CD8-positive, alpha-beta memory T cell (primary cell): Measurements from ENCODE around the gene ZNF792. TPM values are rescaled to one million over a fixed set of nuclear protein-coding genes. Genes with fewer than 3 reads are reported as not detected.

Experiments
- CTCF ChIA-PET: fragments of 350-600 bp; sonication (Branson Sonifier 250); formaldehyde crosslinking; loops from one replicate; lab custom pipeline; 2021; ENCODE audit warnings: antibody characterized with exemption; lab: Charles Lee
- POLR2A ChIA-PET: fragments of 350-600 bp; sonication (Branson Sonifier 250); formaldehyde crosslinking; loops from one replicate; lab custom pipeline; 2021; ENCODE audit warnings: antibody characterized with exemption; lab: Charles Lee
- DNase-seq, 5 donors: peaks; one replicate each; pipeline versions ENCODE4 v3.0.0 to v3.0.0-alpha.2; 2020 to 2022; ENCODE audit warnings: mixed read lengths in 1 of 5
- H3K27ac ChIP-seq: one replicate; pipeline ENCODE4 v1.7.0; 2013; ENCODE audit warnings: low read depth, mild to moderate bottlenecking, low read length, moderate library complexity
- H3K27me3 ChIP-seq: 2 replicates; pipeline ENCODE4 v1.7.0; 2013; ENCODE audit warnings: low read length, mild to moderate bottlenecking; ENCODE audit not compliant: insufficient read depth, poor library complexity, severe bottlenecking
- H3K36me3 ChIP-seq: 2 replicates; pipeline ENCODE4 v1.7.0; 2013; ENCODE audit warnings: mild to moderate bottlenecking, low read length, moderate library complexity; ENCODE audit not compliant: insufficient read depth
- H3K4me1 ChIP-seq: 2 replicates; pipeline ENCODE4 v1.7.0; 2013; ENCODE audit warnings: mild to moderate bottlenecking, low read length, moderate library complexity; ENCODE audit not compliant: insufficient read depth
- H3K4me3 ChIP-seq: 2 replicates; pipeline ENCODE4 v1.7.0; 2013; ENCODE audit warnings: mild to moderate bottlenecking, low read length
- H3K9me3 ChIP-seq: 2 replicates; pipeline ENCODE4 v1.7.0; 2013; ENCODE audit warnings: mild to moderate bottlenecking, low read length
- H3K27ac Mint-ChIP-seq, 8 donors: one replicate each; pipeline ENCODE4 v1.8.0; 2020 to 2021; ENCODE audit warnings: mixed read lengths in 8 of 8, mild to moderate bottlenecking in 6 of 8, inconsistent platforms in 3 of 8, moderate library complexity in 3 of 8
- H3K27me3 Mint-ChIP-seq, 2 donors: one replicate each; pipeline ENCODE4 v1.8.0; 2020 to 2021; ENCODE audit warnings: mixed read lengths in 2 of 2, mild to moderate bottlenecking in 1 of 2, moderate library complexity in 1 of 2
- H3K36me3 Mint-ChIP-seq, 3 donors: one replicate each; pipeline ENCODE4 v1.8.0; 2020 to 2021; ENCODE audit warnings: mixed read lengths in 3 of 3, inconsistent platforms in 1 of 3, mild to moderate bottlenecking in 1 of 3
- H3K4me1 Mint-ChIP-seq, 3 donors: one replicate each; pipeline ENCODE4 v1.8.0; 2020 to 2021; ENCODE audit warnings: mixed read lengths in 3 of 3, inconsistent platforms in 1 of 3, mild to moderate bottlenecking in 1 of 3
- H3K4me3 Mint-ChIP-seq, 7 donors: one replicate each; pipeline ENCODE4 v1.8.0; 2020 to 2021; ENCODE audit warnings: mixed read lengths in 7 of 7, mild to moderate bottlenecking in 6 of 7, moderate library complexity in 4 of 7, inconsistent platforms in 2 of 7
- H3K9me3 Mint-ChIP-seq, 5 donors: one replicate each; pipeline ENCODE4 v1.8.0; 2020 to 2022; ENCODE audit warnings: mixed read lengths in 5 of 5, mild to moderate bottlenecking in 3 of 5, moderate library complexity in 2 of 5, inconsistent platforms in 1 of 5
- polyA plus RNA-seq: library from polyadenylated mRNA; unstranded; fragments of 300-500 nt; fragmentation: Illumina TruSeq; gene quantifications from one replicate; pipeline ENCODE4 v1.2.3, GENCODE V29; 2021
- total RNA-seq, 2 experiments: library from RNA; stranded (reverse); gene quantifications; one replicate each; pipeline ENCODE4 v1.2.3, GENCODE V29; 2021

ZNF792 gene
- total and polyA plus RNA-seq, 3 experiments from 2014 or later = 7.4 to 15.4 (median 7.5) TPM

- H3K27me3 Mint-ChIP-seq = peaks cover 0 to 1% of the 10 kb centered on the region in 2 donors
- no peak overlapping the region for H3K4me3 Mint-ChIP-seq
- DNase-seq = no peak
- H3K4me1 ChIP-seq = peaks cover 19% of the 10 kb centered on the region
- H3K27ac ChIP-seq = no peak overlapping the region
- no peaks in the 10 kb centered on the region for H3K9me3 Mint-ChIP-seq
- H3K4me1 Mint-ChIP-seq = peaks cover 14 to 62% (median 19%) of the 10 kb centered on the region in 3 donors
- no peak overlapping the region for H3K27ac Mint-ChIP-seq
- H3K36me3 Mint-ChIP-seq = no peaks in the 10 kb centered on the region
- ChIA-PET CTCF (interaction anchor here (0.8 to 1.6 kb wide), 4 partner anchors 10 to 24 kb away, joined by 3 to 6 read pairs (median 3); no protein-coding TSS in a partner anchor), POLR2A (interaction anchor here (0.6 kb wide), 1 partner anchor 210 kb away, joined by 6 read pairs; no protein-coding TSS in a partner anchor)
- H3K9me3 ChIP-seq = no peaks in the 10 kb centered on the region
- no peaks in the 10 kb centered on the region for H3K36me3 ChIP-seq
- no peaks in the 10 kb centered on the region for H3K27me3 ChIP-seq
- no peak overlapping the region for H3K4me3 ChIP-seq
These were observed 25.3 kb upstream of the ZNF792 start for GRCh38 chr19:34989298-34989697.

- Histone ChIP-seq H3K27me3 (no peaks in the 10 kb centered on the region), H3K4me1 (peaks cover 18% of the 10 kb centered on the region), H3K9me3 (no peaks in the 10 kb centered on the region), H3K27ac (no peak overlapping the region), H3K36me3 (no peaks in the 10 kb centered on the region), H3K4me3 (no peak overlapping the region)
- DNase-seq = no peak
- Mint-ChIP-seq H3K9me3 (no peaks in the 10 kb centered on the region), H3K27me3 (no peaks in the 10 kb centered on the region), H3K27ac (no peak overlapping the region), H3K36me3 (no peaks in the 10 kb centered on the region), H3K4me3 (no peak overlapping the region), H3K4me1 (peaks cover 14 to 55% (median 19%) of the 10 kb centered on the region in 3 donors)
- ChIA-PET POLR2A (no interaction called here), CTCF (interaction anchor here (1.1 to 1.6 kb wide), 2 partner anchors 9 to 13 kb away, joined by 3 to 6 read pairs; no protein-coding TSS in a partner anchor)
These were observed 24.1 kb upstream of the ZNF792 start for GRCh38 chr19:34988119-34988518.

GRCh38 chr19:34985249-34986022, 21.4 kb upstream of the ZNF792 start:
- no peak overlapping the region for H3K27ac ChIP-seq
- H3K27me3 Mint-ChIP-seq = no peaks in the 10 kb centered on the region
- H3K9me3 ChIP-seq = no peaks in the 10 kb centered on the region
- no peaks in the 10 kb centered on the region for H3K9me3 Mint-ChIP-seq
- DNase-seq = peak in 2 of 5 donors; percentile 39 to 55
- peak overlapping the region in 6 of 7 donors; percentile 7 to 57 (median 48) for H3K4me3 Mint-ChIP-seq
- no peaks in the 10 kb centered on the region for H3K36me3 Mint-ChIP-seq
- ChIA-PET POLR2A (interaction anchor here (0.6 to 1.0 kb wide), 4 partner anchors 10 to 237 kb away, joined by 4 to 6 read pairs (median 6); no protein-coding TSS in a partner anchor), CTCF (interaction anchor here (0.7 to 1.5 kb wide), 7 partner anchors 12 to 472 kb away, joined by 3 to 8 read pairs (median 4); no protein-coding TSS in a partner anchor)
- H3K4me1 Mint-ChIP-seq = peaks cover 11 to 32% (median 15%) of the 10 kb centered on the region in 3 donors
- peak overlapping the region; percentile 19 for H3K4me3 ChIP-seq
- H3K27ac Mint-ChIP-seq = peak overlapping the region; percentile 3 to 78 (median 63)
- H3K27me3 ChIP-seq = no peaks in the 10 kb centered on the region
- H3K4me1 ChIP-seq = peaks cover 12% of the 10 kb centered on the region
- no peaks in the 10 kb centered on the region for H3K36me3 ChIP-seq

GRCh38 chr19:34984287-34984686, 20.3 kb upstream of the ZNF792 start:
- H3K9me3 Mint-ChIP-seq = no peaks in the 10 kb centered on the region
- H3K4me3 Mint-ChIP-seq = no peak overlapping the region
- Histone ChIP-seq H3K36me3 (no peaks in the 10 kb centered on the region), H3K9me3 (no peaks in the 10 kb centered on the region), H3K27ac (no peak overlapping the region), H3K4me1 (peaks cover 12% of the 10 kb centered on the region), H3K4me3 (no peak overlapping the region), H3K27me3 (no peaks in the 10 kb centered on the region)
- ChIA-PET CTCF (no interaction called here), POLR2A (interaction anchor here (0.6 to 0.9 kb wide), 2 partner anchors 12 to 30 kb away, joined by 3 to 8 read pairs; no protein-coding TSS in a partner anchor)
- no peaks in the 10 kb centered on the region for H3K36me3 Mint-ChIP-seq
- no peak overlapping the region for H3K27ac Mint-ChIP-seq
- no peaks in the 10 kb centered on the region for H3K27me3 Mint-ChIP-seq
- no peak for DNase-seq
- peaks cover 11 to 25% (median 11%) of the 10 kb centered on the region in 3 donors for H3K4me1 Mint-ChIP-seq

DNA sequence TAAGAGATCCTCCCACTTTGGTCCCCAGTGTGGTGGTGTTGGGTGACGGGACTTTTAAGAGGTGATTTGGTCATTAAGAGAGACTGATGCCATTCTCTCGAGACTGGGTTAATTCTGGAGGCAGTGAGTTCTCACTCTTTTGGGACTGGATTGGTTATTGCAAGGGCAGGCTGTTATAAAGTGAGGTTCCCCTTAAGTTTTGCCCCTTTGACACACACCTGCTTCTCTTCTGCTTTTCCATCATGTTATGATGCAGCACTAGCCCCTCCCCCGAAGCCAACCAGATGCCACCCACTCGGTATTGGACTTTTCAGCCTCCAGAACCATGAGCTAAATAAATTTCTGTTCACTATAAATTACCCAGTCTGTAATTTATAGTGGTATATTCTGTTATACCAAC, 19.8 kb upstream of the ZNF792 start:
- no peaks in the 10 kb centered on the region for H3K27me3 ChIP-seq
- peak overlapping the region in 1 of 8 donors; percentile 58 for H3K27ac Mint-ChIP-seq
- peaks cover 0 to 2% of the 10 kb centered on the region in 2 donors for H3K27me3 Mint-ChIP-seq
- POLR2A ChIA-PET = interaction anchor here (0.9 kb wide), 1 partner anchor 12 kb away, joined by 8 read pairs; no protein-coding TSS in a partner anchor
- H3K27ac ChIP-seq = no peak overlapping the region
- no peak overlapping the region for H3K4me3 Mint-ChIP-seq
- H3K4me1 ChIP-seq = peaks cover 12% of the 10 kb centered on the region
- no peaks in the 10 kb centered on the region for H3K9me3 Mint-ChIP-seq
- H3K9me3 ChIP-seq = no peaks in the 10 kb centered on the region
- CTCF ChIA-PET = no interaction called here
- H3K4me3 ChIP-seq = no peak overlapping the region
- no peak for DNase-seq
- H3K36me3 ChIP-seq = no peaks in the 10 kb centered on the region
- H3K4me1 Mint-ChIP-seq = peaks cover 11 to 23% (median 11%) of the 10 kb centered on the region in 3 donors
- H3K36me3 Mint-ChIP-seq = no peaks in the 10 kb centered on the region

- no peaks in the 10 kb centered on the region for H3K9me3 Mint-ChIP-seq
- Histone ChIP-seq H3K36me3 (no peaks in the 10 kb centered on the region), H3K4me1 (peaks cover 12% of the 10 kb centered on the region), H3K27ac (no peak overlapping the region), H3K4me3 (no peak overlapping the region), H3K27me3 (no peaks in the 10 kb centered on the region), H3K9me3 (no peaks in the 10 kb centered on the region)
- ChIA-PET CTCF (no interaction called here), POLR2A (interaction anchor here (1.0 kb wide), 1 partner anchor 19 kb away, joined by 6 read pairs; no protein-coding TSS in a partner anchor)
- H3K27ac Mint-ChIP-seq = no peak overlapping the region
- H3K4me3 Mint-ChIP-seq = no peak overlapping the region
- peaks cover 0 to 4% of the 10 kb centered on the region in 2 donors for H3K27me3 Mint-ChIP-seq
- H3K36me3 Mint-ChIP-seq = no peaks in the 10 kb centered on the region
- H3K4me1 Mint-ChIP-seq = peaks cover 9 to 11% (median 11%) of the 10 kb centered on the region in 3 donors
- DNase-seq = no peak
These were observed 18.2 kb upstream of the ZNF792 start for GRCh38 chr19:34982275-34982674.

GRCh38 chr19:34979819-34980640, 16.0 kb upstream of the ZNF792 start:
- H3K27ac Mint-ChIP-seq = no peak overlapping the region
- no peak for DNase-seq
- ChIA-PET POLR2A (no interaction called here), CTCF (interaction anchor here (1.1 to 2.7 kb wide), 3 partner anchors 9 to 33 kb away, joined by 3 to 9 read pairs (median 6); no protein-coding TSS in a partner anchor)
- peaks cover under 1 to 8% (median 2%) of the 10 kb centered on the region in 3 donors for H3K4me1 Mint-ChIP-seq
- Histone ChIP-seq H3K9me3 (no peaks in the 10 kb centered on the region), H3K4me3 (no peak overlapping the region), H3K27ac (no peak overlapping the region), H3K4me1 (peaks cover 3% of the 10 kb centered on the region), H3K36me3 (no peaks in the 10 kb centered on the region), H3K27me3 (no peaks in the 10 kb centered on the region)
- no peak overlapping the region for H3K4me3 Mint-ChIP-seq
- H3K9me3 Mint-ChIP-seq = peaks cover 0 to 6% (median 3%) of the 10 kb centered on the region in 5 donors
- H3K27me3 Mint-ChIP-seq = peaks cover 0 to 4% of the 10 kb centered on the region in 2 donors
- peaks cover 0 to 4% (median 0%) of the 10 kb centered on the region in 3 donors for H3K36me3 Mint-ChIP-seq
